GM21737 (cell line): ENCODE data around the gene DEF6.
"Not testable (repeated sequence)": the region's sequence is repeated elsewhere in the genome, so short reads cannot be mapped to it uniquely, and the experiment has no call there.

Source experiments
- ATAC-seq: cut with Tn5 transposase; IDR thresholded peaks from one replicate; pipeline ENCODE4 v1.9.1; 2021; ENCODE audit warnings: mild to moderate bottlenecking, moderate library complexity; ENCODE audit not compliant: unreplicated experiment

The DEF6 gene

GRCh38 chr6:35278708-35279107 is 18.9 kb upstream of the DEF6 start:
- ATAC-seq, result no peak

GRCh38 chr6:35280903-35281302 is 16.7 kb upstream of the DEF6 start:
- ATAC-seq, result no peak

- no peak for ATAC-seq
These were observed 15.1 kb upstream of the DEF6 start for GRCh38 chr6:35282472-35282871.

- ATAC-seq, result no peak
These were observed 14.3 kb upstream of the DEF6 start for GRCh38 chr6:35283361-35283760.

- no peak for ATAC-seq
These were observed 9.8 kb upstream of the DEF6 start for GRCh38 chr6:35287671-35288396.

- ATAC-seq, result no peak
These were observed 8.8 kb upstream of the DEF6 start for GRCh38 chr6:35288834-35289233.

- ATAC-seq, result no peak
These were observed 6.1 kb upstream of the DEF6 start for GRCh38 chr6:35291491-35291890.

- no peak for ATAC-seq
These were observed 5.1 kb upstream of the DEF6 start for GRCh38 chr6:35292494-35292893.

- no peak for ATAC-seq
These were observed 3.9 kb upstream of the DEF6 start for GRCh38 chr6:35293681-35294080.

- ATAC-seq, result no peak
These were observed 3.2 kb upstream of the DEF6 start for GRCh38 chr6:35294308-35294945.

- ATAC-seq, result no peak
These were observed 2.6 kb upstream of the DEF6 start for GRCh38 chr6:35295036-35295435.

GRCh38 chr6:35295521-35296315 is 1.9 kb upstream of the DEF6 start:
- no peak for ATAC-seq

- no peak for ATAC-seq
These were observed 552 bp upstream of the DEF6 start for GRCh38 chr6:35296931-35297600.

GRCh38 chr6:35298625-35299140 is 1.1 kb downstream of the DEF6 start:
- ATAC-seq, result no peak

- ATAC-seq, result no peak
These were observed 2.1 kb downstream of the DEF6 start for GRCh38 chr6:35299674-35300073.

GRCh38 chr6:35300848-35301247 is 3.2 kb downstream of the DEF6 start:
- no peak for ATAC-seq

GRCh38 chr6:35302604-35303241 is 5.1 kb downstream of the DEF6 start:
- ATAC-seq, result peak; percentile 73

- no peak for ATAC-seq
These were observed 6.7 kb downstream of the DEF6 start for GRCh38 chr6:35304299-35304698.

GRCh38 chr6:35305117-35305516 is 7.5 kb downstream of the DEF6 start:
- ATAC-seq, result no peak

GRCh38 chr6:35307138-35307537 is 9.5 kb downstream of the DEF6 start:
- not testable (repeated sequence) for ATAC-seq

GRCh38 chr6:35308543-35308942 is 10.9 kb downstream of the DEF6 start:
- ATAC-seq, result not testable (repeated sequence)
